Ovary (tissue), 9 donors: ENCODE data around the gene SNAI3. TPM values are rescaled to one million over a fixed set of nuclear protein-coding genes. Genes with fewer than 3 reads are reported as not detected.

Experiments used
- DNase-seq, 5 donors: peaks; one replicate each; pipeline ENCODE4 v3.0.0-alpha.2; 2019 to 2020
- H3K27ac ChIP-seq, 2 donors: fragments of 200-600 bp; one replicate each; pipeline versions ENCODE4 v1.5.1 to v1.8.0; 2019 to 2022
- H3K27me3 ChIP-seq: fragments of 200-600 bp; one replicate; pipeline ENCODE4 v1.8.0; 2022
- H3K36me3 ChIP-seq: fragments of 200-600 bp; sonication (generic); one replicate; pipeline ENCODE4 v1.5.1; 2019
- H3K4me1 ChIP-seq: one replicate; pipeline ENCODE4 v1.8.1; 2013; ENCODE audit warnings: mild to moderate bottlenecking, moderate library complexity; ENCODE audit not compliant: insufficient read depth
- H3K4me3 ChIP-seq: fragments of 200-600 bp; sonication (generic); one replicate; pipeline ENCODE4 v1.5.1; 2017
- H3K9me3 ChIP-seq, 2 donors: fragments of 200-600 bp in 1 of 2; sonication (generic) in 1 of 2; one replicate each; pipeline versions ENCODE4 v1.5.1 to v1.8.1; 2013 to 2019; ENCODE audit warnings: mild to moderate bottlenecking in 1 of 2, moderate library complexity in 1 of 2
- CTCF ChIP-seq, 3 donors: fragments of 450-650 bp in 2 of 3; fragments of 200-600 bp in 1 of 3; IDR thresholded peaks; one replicate each; pipeline versions ENCODE4 v1.5.1 to v1.8.0; 2016 to 2022; ENCODE audit warnings: antibody characterized with exemption in 3 of 3, mild to moderate bottlenecking in 1 of 3
- EP300 ChIP-seq: sonication (generic); formaldehyde crosslinking; IDR thresholded peaks from one replicate; pipeline ENCODE4 v1.6.1; 2017; ENCODE audit warnings: antibody characterized with exemption
- POLR2A ChIP-seq: fragments of 450-650 bp; IDR thresholded peaks from one replicate; pipeline ENCODE4 v1.6.1; 2017; ENCODE audit warnings: antibody characterized with exemption, mild to moderate bottlenecking, moderate library complexity
- WGBS, 3 donors: extraction: QIAGEN DNeasy Blood & Tissue Kit in 1 of 3; methylation state at CpG; one replicate each; pipeline versions ENCODE4 v1.1.5 to v1.1.7; 2013 to 2017; 5-methylcytosine and 5-hydroxymethylcytosine counted together
- intact Hi-C, 4 donors: fragments of 100-400 bp; cut with DNase I; formaldehyde crosslinking; loops; one replicate each; pipeline versions ENCODE4 v1.11.0 to v1.15.1; 2022 to 2023
- polyA plus RNA-seq, 2 donors: library from polyadenylated mRNA; stranded (reverse); fragments of 200-250 nt in 1 of 2; fragments of 350-450 nt in 1 of 2; fragmentation: Illumina TruSeq in 1 of 2; extraction: RNeasy Lipid Tissue Mini Kit (QIAGEN cat#74804) in 1 of 2; gene quantifications; one replicate each; pipeline ENCODE4 v1.2.3, GENCODE V29; 2013 to 2014
- total RNA-seq, 7 donors: library from RNA; depleted of rRNA in 2 of 7; stranded (reverse); fragments of >200 nt in 2 of 7; fragmentation: NEBNext Ultra II Directional in 3 of 7; extraction: Animal tissue kit (Norgen Biotek cat#: 25700) in 3 of 7; gene quantifications; one replicate each; pipeline versions ENCODE4 v1.1.0 to v1.2.4, GENCODE V29; 2016 to 2023
- donor health status: DM: no; HTN: no; CAD: no; lungs with moderate emphysema.
- donor health status: DM: no; HTN: no; CAD: no.
- donor health status: Bipolar disorder and iron deficiency.
- donor health status: DM: yes; HTN: yes; CAD: no.
- donor health status: DM: no; HTN: no; CAD: no.
- donor health status: DM: yes; HTN: yes; CAD: no.

The SNAI3 gene
- total and polyA plus RNA-seq, 9 donors, result 0.12 to 1.0 (median 0.28) TPM; not detected in 4

- Histone ChIP-seq H3K27me3 (peaks cover 2% of the 10 kb centered on the region), H3K4me3 (no peak overlapping the region)
- WGBS, 3 donors, result 73 to 79% (median 74%) methylated on average over 15 to 26 of the region's 26 CpGs
Observed at GRCh38 chr16:88691924-88692560, 5.7 kb upstream of the SNAI3 start.

GRCh38 chr16:88691129-88691813, 5.0 kb upstream of the SNAI3 start:
- 78 to 83% (median 82%) methylated on average over 32 to 33 of the region's 33 CpGs for WGBS, 3 donors
- Histone ChIP-seq H3K27me3 (peaks cover 2% of the 10 kb centered on the region), H3K27ac (no peak overlapping the region), H3K9me3 (no peaks in the 10 kb centered on the region), H3K36me3 (no peaks in the 10 kb centered on the region), H3K4me1 (peaks cover 2% of the 10 kb centered on the region), H3K4me3 (no peak overlapping the region)
- DNase-seq, result no peak
- TF ChIP-seq CTCF (IDR thresholded peaks at IDR 0.05) (no peak), EP300 (no peak), POLR2A (no peak)
- intact Hi-C loops, result no loop called here

More at GRCh38 chr16:88691924-88692560, 5.7 kb upstream of the SNAI3 start:
- TF ChIP-seq POLR2A (no peak), EP300 (no peak), CTCF (IDR thresholded peaks at IDR 0.05) (no peak)
- intact Hi-C loops, result no loop called here
- DNase-seq, result no peak
- Histone ChIP-seq H3K4me1 (no peaks in the 10 kb centered on the region), H3K27ac (no peak overlapping the region), H3K9me3 (no peaks in the 10 kb centered on the region), H3K36me3 (no peaks in the 10 kb centered on the region)

- H3K9me3 ChIP-seq, result no peaks in the 10 kb centered on the region
- TF ChIP-seq EP300 (no peak), CTCF (IDR thresholded peaks at IDR 0.05) (no peak), POLR2A (no peak)
- DNase-seq, result no peak
- no peak overlapping the region for H3K27ac ChIP-seq
- peaks cover 2% of the 10 kb centered on the region for H3K27me3 ChIP-seq
- intact Hi-C loops, result no loop called here
- no peak overlapping the region for H3K4me3 ChIP-seq
- no peaks in the 10 kb centered on the region for H3K36me3 ChIP-seq
- WGBS, 3 donors, result 65 to 74% (median 68%) methylated on average over 21 of the region's 21 CpGs
- H3K4me1 ChIP-seq, result peaks cover 2% of the 10 kb centered on the region
Observed at GRCh38 chr16:88690341-88691128, 4.2 kb upstream of the SNAI3 start.

GRCh38 chr16:88688013-88688778, 1.9 kb upstream of the SNAI3 start:
- intact Hi-C loops, result no loop called here
- Histone ChIP-seq H3K9me3 (no peaks in the 10 kb centered on the region), H3K27ac (no peak overlapping the region), H3K4me1 (peaks cover 2% of the 10 kb centered on the region), H3K27me3 (peaks cover 5% of the 10 kb centered on the region), H3K36me3 (no peaks in the 10 kb centered on the region), H3K4me3 (no peak overlapping the region)
- TF ChIP-seq CTCF (IDR thresholded peaks at IDR 0.05), result no peak
- WGBS, 3 donors, result 20 to 26% (median 24%) methylated on average over 28 of the region's 28 CpGs
- no peak for DNase-seq
